ENCODE data around the gene TRAPPC8.
"Not testable (repeated sequence)": the region's sequence is repeated elsewhere in the genome, so short reads cannot be mapped to it uniquely, and the experiment has no call there.

The TRAPPC8 gene

DNA sequence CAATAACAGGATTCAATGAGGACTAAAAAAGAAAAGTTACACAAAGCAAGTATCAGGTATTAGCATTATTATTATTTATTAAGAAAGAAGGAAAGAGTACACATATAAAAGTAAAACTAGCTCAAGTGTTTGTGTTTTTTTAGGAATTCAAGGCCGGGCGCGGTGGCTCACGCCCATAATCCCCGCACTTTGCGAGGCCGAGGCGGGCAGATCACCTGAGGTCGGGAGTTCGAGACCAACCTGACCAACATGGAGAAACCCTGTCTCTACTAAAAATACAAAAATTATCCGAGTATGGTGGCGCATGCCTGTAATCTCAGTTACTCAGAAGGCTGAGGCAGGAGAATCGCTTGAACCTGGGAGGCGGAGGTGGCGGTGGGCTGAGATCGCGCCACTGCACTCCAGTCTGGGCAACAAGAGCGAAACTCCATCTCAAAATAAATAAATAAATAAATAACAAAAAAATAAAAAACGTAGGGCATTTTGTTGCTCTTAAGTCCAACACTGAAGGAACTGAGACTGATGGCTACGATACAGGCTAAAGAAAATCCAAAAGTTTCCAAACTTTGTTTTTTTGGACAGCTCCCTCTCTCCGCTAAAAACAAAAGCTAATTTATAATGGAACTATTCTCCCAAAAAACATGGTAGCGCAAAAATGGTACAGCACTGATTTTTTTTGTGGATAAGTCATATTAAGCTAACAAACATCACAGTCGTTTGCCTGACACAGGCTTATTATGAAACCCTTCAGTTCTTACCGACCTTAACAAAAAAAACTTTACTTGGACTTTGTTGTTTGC, 1.7 kb downstream of the TRAPPC8 start:
- DNase-seq: no peak

DNA sequence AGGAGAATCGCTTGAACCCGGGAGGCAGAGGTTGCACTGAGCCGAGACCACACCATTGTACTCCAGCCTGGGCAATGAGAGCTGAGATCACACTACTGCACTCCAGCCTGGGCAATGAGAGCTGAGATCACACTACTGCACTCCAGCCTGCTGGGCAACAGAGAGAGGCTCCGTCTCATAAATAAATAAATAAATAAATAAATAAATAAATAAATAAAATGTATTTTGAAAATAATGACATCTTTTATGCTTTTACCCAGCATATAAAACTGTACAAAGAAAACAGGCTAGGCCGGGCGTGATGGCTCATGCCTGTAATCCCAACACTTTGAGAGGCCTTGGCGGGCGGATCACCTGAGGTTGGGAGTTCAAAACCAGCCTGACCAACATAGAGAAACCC, 8.2 kb downstream of the TRAPPC8 start:
- DNase-seq: not testable (repeated sequence)

DNA sequence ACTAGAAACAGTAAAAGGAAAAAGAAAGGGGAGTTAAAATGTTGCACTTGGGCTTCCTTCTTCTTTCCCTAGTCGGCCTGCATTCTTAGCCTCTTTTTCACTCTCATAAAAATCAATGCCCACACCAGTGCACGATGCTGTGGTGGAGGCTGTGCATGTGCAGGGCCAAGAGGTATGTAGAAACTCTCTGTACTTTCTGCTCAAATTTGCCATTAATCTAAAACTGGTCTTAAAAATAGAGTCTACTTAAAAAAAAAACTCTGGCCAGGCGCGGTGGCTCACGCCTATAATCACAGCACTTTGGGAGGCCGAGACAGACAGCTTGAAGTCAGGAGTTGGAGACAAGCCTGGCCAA, 11.1 kb downstream of the TRAPPC8 start:
- DNase-seq: no peak

DNA sequence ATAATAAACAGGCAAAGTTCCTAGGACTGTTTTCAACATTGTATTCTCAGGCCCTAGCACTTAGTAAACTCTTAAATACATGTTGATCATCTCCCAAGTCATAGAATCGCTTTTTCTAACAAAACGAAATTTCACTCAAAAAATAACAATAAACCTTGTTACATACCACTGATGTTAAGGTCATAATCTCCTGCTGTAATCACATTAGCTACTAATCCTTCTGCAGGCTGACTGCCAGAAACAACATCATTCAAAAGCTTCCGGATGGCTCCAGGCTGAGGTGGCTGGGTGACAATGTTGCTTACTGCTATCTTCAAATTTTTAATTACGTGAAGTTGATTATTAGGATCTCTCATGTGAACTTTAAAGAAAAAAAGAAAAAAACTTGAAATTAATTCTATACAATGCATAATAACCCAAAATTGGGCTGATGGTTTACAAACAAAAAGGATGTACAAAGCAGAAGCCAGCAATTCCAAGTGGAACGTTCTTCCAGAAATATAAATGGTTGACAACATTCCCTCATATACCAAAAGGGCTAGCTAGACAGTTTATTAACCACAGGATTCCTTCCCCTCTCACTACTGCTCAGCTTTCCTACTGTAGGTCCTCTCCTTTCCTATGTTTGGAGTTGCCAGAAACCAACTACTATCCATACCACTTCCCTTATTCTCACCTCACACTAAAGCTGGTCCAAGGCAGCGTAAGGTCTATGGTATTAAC, 11.6 kb downstream of the TRAPPC8 start:
- no peak for DNase-seq

DNA sequence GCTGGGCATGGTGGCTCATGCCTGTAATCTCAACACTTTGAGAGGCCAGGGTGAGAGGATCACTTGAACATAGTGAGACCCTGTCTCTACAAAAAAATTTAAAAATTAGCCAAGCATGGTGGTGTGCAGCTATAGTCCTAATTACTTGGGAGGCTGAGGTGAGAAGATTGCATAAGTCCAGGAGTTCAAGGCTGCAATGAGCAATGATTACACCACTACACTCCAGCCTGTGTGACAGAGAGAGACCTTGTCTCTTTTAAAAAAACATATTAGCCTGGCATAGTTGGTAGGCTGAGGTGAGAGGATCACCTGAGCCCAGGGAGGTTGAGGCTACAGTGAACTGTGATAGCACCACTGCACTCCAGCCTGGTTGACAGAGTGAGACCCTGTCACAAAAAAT, 13.7 kb downstream of the TRAPPC8 start:
- no peak for DNase-seq

DNA sequence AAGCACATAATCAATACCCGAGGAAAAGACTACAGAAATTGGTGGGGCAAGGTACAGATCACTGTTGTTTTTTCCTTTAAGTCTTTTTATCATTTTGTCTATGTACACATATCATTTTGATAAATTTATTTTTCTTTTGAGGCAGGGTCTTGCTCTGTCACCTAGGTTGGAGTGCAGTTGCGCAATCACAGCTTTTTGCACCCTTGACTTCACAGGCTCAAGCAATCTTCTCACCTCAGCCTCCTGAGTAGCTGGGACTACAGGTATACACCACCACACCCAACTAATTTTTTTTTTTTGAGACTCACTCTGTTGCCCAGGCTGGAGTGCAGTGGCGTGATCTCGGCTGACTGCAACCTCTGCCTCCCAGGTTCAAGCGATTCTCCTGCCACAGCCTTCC, 15.9 kb downstream of the TRAPPC8 start:
- DNase-seq: not testable (repeated sequence)

DNA sequence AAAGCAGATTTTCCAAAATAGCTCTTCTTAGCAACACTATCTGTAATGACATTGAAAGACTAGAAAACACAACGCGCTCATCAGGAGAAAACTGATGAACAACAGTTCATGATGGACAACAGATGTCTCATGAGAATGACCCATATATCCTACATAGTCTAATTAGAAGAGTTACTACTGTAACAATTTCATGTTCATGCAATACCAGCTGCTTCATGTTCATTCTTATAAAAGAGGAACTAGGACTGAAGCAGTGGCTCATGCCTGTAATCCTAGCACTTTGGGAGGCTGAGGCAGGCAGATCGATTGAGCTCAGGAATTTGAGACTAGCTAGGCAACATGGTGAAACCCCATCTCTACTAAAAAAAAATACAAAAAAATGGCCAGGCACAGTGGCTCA, 22.7 kb downstream of the TRAPPC8 start:
- DNase-seq: no peak

DNA sequence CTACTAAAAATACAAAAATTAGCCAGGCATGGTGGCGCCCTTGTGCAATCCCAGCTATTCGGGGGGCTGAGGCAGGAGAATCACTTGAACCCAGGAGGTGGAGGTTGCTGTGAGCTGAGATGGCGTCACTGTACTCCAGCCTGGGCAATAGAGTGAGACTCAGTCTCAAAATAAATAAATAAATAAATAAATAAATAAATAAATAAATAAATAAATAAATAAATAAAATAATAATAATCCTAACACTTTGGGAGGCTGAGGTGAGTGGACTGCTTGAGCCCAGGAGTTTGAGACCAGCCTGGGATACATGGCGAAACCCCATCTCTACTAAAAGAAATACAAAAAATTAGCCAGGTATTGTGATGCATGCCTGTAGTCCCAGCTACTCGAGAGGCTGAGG, 23.6 kb downstream of the TRAPPC8 start:
- not testable (repeated sequence) for DNase-seq

DNA sequence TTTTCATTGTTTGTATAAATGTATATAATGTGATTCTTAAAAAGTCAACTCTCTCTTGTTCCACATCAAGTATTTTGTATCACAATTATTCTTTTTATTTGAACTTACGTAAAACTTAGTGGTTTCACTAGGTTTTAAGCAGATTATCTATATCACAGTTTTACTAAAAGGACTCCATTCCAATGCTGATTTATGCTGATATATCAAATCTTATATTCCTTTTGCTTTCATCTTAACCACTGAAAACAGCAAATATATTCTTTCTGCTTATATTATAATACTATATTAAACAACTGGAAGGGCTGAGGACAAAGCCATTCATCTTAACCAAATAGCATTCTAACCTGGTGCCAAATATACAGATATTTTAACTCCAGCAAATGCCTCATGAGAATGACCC, 24.2 kb downstream of the TRAPPC8 start:
- DNase-seq: no peak

DNA sequence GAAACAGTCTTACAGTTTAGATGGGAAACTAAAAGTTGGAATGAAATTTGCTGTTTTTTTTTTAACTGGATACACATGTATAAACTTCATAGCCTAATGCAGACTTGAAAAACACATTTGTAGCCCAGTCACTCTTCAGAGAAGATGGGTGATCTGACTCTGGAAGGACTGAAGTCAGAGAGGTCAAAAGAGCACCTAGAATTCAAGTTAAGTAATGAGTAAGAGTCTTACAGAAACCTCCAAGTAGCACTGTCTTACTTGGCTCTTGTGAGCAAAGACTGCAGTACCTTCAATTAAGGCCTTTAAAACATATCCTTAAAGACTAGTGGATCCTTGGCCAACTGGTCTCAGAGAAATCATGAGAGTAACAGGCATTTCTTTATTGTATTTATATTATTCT, 41.9 kb downstream of the TRAPPC8 start:
- no peak for DNase-seq

DNA sequence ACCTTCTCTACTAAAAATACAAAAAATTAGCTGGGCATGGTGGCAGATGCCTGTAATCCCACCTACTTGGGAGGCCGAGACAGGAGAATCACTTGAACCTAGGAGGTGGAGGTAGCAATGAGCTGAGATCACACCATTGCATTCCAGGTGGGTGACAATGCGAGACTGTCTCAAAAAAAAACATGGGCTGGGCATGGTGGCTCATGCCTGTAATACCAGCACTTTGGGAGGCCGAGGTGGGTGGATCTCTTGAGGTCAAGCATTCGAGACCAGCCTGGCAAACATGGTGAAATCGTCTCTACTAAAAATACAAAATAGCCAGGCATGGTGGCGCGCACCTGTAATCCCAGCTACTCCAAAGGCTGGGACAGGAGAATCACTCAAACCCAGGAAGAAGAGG, 43.2 kb downstream of the TRAPPC8 start:
- not testable (repeated sequence) for DNase-seq

DNA sequence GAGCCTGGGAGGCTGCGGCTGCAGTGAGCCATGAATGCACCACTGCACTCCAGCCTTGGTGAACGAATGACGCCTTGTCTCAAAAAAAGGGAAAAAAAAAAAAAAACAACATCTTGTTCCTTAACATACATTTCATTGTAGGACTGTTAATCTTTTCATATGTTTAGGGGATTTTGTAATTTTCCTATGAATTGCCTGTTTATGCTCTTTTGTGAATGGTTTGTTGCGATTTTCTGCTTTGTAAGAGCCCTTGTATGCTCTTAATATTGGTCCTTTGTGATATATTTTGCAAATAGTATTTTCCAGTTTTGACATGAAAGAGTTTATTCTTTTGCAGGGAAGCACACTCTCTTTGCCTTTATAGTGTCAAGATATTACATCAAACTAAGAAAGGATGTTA, 50.0 kb downstream of the TRAPPC8 start:
- no peak for DNase-seq

DNA sequence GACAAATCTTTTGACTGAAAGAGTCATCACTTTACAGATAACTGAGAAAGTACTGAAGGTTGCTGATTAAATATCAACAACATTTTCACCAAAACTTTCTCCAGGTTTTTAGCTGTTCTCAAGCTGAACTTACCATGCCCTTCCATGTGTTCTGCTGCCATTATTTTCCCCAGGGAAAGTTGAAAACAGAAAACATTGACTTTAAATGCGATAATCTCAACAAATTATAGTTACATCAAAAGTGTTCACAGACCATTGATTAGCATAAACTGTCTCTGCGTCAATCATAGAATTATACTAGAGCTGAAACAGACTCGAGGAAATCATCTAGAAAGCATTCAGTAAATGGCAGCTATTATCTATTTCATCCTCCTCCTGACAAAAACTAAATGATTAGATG, 51.4 kb downstream of the TRAPPC8 start:
- no peak for DNase-seq

DNA sequence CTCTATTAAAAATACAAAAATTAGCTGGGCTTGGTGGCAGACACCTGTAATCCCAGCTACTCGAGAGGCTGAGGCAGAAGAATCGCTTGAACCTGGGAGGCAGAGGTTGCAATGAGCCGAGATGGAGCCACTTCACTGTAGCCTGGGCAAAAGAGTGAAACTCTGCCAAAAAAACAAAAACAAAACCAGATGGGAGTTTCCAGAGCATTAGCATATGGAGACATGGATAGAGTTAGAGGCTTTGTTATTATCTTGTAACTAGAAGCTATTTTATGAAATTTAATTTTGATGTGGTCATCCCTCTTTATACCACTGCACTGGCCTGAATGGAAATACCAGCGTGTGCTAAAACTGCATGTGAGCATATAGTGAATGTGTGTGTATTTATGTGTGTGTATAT, 58.9 kb downstream of the TRAPPC8 start:
- DNase-seq: no peak

DNA sequence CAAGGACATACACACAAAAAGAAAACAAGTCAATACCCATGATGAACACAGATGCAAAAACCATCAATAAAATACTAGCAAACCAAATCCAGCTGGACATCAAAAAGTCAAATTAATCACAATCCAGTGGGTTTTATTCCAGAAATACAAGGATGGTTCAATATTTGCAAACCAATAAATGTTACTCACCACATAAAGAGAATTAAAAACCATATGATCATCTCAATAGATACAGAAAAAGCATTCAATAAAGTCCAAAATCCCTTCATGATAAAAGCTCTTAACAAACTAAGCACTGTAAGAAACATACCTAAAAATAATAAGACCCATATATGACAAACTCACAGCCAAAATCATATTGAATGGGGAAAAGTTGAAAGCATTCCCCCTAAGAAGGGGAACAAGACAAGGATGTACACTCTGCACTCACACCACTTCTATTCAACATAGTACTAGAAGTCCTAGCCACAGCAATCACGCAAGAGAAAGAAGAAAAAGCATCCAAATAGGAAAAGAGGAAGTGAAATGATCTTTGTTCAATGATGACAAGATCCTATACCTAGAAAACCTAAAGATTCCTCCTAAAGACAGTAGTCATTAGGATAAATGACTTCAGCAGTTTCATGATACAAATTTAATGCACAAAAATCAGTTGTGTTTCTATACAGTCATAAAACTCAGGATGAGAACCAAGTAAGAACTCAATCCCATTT, 62.6 kb downstream of the TRAPPC8 start:
- no peak for DNase-seq

DNA sequence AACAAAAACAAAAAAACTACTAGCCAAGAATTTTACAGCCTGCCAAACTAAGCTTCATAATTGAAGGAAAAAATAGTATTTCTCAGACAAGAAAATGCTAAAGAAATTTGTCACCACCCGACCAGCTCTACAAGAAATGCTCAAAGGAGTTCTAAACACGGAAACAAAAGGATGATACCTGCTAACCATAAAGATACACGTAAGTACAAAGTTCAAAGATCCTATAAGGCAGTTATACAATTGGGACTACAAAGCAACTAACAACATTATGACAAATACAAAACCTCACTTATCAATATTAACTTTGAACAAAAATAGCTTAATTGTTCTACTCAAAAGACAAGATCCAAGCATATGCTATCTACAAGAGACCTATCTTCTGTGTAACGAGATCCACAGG, 64.6 kb downstream of the TRAPPC8 start:
- DNase-seq: no peak

DNA sequence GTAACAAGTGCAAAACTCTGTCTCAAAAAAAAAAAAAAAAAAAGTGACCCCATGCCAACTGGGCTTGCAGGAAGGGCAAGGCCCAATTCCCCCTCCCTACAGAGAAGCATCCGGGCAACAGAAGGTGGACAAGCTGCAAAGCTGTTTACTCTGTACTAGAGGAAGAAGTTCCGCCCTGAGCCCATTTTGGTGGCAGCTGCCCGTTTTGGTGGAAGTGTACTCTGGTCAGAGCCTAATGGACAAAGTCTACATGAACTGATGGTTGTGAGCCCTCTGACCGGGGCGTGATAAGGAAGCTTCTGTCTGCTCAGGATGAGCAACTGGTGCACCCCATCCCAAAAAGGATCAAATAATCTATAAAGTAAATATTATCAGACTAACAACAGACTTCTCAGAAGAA, 65.0 kb downstream of the TRAPPC8 start:
- DNase-seq: no peak

DNA sequence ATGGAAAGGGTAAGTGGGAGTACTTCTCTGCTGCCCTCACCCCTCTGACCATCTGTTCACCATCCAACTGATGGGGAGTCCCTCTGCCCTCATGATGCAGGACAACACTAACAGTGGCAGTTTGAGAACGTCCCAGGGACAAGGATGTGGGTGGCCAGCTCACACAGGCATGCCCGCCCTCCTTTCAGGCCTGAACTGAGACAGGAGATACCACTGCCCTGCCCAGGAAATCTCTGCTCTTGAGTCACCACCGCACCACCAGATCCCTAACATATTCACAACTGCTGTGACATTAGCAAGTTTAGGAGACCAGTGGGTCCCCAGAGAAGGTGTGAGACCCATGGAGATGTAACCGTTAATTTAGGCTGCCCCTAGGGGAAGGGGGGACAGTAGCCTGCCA, 66.2 kb downstream of the TRAPPC8 start:
- no peak for DNase-seq

DNA sequence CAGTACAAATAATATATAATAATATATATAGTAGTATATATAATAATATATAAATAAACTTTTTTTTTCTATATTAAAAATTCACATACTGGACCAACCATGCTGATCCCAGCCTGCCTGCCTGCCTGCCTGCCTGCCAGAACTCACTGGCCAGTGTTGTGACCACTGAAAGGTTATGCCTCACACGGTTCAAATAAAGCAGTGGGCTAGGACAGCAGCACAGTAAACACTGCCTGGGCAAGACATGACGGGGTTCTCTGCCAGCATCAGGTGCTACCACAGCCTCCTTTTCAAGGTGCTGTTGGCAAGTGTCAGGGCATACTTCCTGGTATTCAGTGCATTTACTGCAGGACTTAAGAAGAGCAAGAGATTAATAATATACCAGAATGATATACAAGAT, 67.6 kb downstream of the TRAPPC8 start:
- DNase-seq: no peak

DNA sequence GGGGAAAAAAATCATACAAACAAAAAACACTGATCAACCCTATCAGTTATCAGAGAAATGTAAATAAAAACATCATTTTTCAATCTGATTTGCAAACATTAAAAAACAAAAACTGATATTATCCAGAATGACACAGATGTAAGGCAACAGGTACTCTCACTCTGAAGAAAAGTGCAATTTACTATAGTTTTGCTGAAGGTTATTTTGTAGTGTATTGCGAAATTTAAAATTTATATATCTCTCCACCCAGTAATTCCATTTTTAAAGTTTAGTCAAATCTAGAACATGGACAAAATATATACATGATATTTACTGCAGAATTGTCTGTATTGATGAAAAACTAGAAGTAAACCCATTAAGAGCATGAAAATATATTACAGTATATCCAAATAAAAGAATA, 79.8 kb downstream of the TRAPPC8 start:
- no peak for DNase-seq

DNA sequence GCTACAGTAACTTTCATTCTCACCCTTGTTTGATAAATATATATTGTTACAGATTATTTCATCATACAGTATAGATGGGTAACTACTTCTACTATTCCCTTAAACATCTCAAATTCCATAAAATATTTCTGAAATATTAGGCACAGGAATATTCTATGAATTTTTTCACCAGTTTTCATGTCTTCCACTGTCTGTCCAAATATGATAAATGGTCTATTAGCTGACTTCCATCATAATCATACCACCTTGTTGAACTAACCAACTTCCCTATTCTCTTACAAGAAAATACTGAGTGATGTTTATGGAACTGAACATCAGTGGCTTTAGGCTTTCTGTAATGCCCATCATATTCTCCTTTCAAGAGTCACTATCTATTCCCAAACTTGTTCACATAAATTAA, 82.4 kb downstream of the TRAPPC8 start:
- no peak for DNase-seq

DNA sequence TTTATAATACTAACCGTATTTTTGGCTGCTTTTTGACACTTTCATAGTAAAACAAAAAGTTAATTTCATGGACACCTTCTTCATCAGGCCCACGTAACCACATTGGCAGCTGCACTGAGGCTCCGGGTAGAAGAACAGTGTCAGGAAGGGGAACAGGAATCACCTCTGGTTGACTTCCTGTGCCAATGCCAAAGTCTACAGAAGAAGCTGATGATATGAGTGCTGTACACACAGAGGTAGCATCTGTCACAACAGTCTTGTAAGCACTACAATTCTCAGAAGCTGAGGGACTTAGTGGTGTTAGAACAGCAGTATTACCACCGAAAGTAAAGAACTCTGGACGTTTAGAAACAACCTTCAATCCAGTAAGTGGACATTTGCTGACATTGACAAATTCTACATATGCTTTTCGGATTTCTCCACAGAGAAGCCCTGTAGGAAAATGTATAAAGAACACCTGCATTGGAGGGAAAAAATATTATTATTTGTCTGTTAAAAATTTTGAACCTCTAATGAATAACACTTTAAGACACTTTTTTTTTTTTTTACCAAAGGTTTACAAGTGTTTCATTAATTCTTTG, 85.3 kb downstream of the TRAPPC8 start:
- DNase-seq: no peak

DNA sequence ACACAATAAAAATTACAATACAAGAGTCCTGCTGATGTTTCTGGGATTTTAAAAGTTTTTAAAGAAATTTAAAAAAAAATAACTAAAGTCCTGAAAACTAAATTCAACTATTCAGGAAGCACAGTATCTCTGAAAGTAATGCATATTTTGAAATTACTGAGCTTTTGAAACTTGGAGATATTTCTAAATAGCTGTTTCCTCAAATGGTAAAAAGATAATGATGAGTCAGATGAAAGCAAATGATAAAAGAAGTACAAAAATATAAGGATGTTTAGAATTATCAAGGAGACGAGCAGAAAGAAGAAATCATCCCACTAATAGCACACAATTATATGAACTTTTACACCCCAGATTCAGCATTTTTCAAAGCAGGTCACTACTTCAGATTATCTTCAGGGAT, 92.1 kb downstream of the TRAPPC8 start:
- no peak for DNase-seq

DNA sequence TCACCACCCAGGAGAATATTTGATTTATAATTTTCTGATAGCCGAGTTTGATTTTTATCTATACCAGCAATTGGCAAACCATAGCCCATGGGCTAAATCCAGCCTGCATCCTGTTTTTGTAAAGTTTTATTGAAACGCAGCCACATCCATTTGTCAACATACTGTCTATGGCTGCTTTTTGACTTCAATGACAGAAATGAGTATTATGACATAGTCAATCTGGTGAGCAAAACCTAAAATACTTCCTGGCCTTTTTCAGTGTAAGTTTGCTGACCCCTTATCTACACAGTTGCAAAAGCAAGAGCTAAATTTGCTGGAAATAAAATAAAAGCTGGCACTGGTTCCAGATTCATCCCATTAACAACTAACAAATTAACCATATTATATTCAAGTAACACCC, 102.4 kb downstream of the TRAPPC8 start:
- no peak for DNase-seq

Measured in NCI-H1092 treated with DMSO at 0.1 percent for 48 hours (cell line).